CD4-positive, alpha-beta T cell (primary cell): Measurements from ENCODE around the gene MAPT. TPM values are rescaled to one million over a fixed set of nuclear protein-coding genes. Genes with fewer than 3 reads are reported as not detected.

Experiments
- ATAC-seq: fragments of 200-7000 bp; cut with Tn5 transposase; one replicate; pipeline ENCODE4 v1.10.0; 2022; ENCODE audit warnings: mild to moderate bottlenecking; ENCODE audit not compliant: poor library complexity
- CTCF ChIA-PET: fragments of 350-600 bp; sonication (Branson Sonifier 250); formaldehyde crosslinking; loops from one replicate; lab custom pipeline; 2021; ENCODE audit warnings: antibody characterized with exemption, inconsistent platforms; lab: Charles Lee
- POLR2A ChIA-PET: fragments of 350-600 bp; sonication (Branson Sonifier 250); formaldehyde crosslinking; loops from one replicate; lab custom pipeline; 2021; ENCODE audit warnings: antibody characterized with exemption, inconsistent platforms; lab: Charles Lee
- DNase-seq, 14 experiments: peaks; one replicate each; pipeline ENCODE4 v3.0.0-alpha.2; 2013 to 2020; ENCODE audit warnings: mixed read lengths in 2 of 14
- H3K27ac ChIP-seq, 2 donors: one replicate each; pipeline versions ENCODE4 v1.5.1 to v1.7.0; 2013; ENCODE audit warnings: low read length in 2 of 2, low read depth in 1 of 2, mild to moderate bottlenecking in 1 of 2
- H3K27me3 ChIP-seq, 2 experiments: 1 replicate in 1 of 2; 2 replicates in 1 of 2; pipeline versions ENCODE4 v1.6.1 to v1.7.0; 2013; ENCODE audit warnings: low read length in 2 of 2, control low read depth in 1 of 2, mild to moderate bottlenecking in 1 of 2, moderate library complexity in 1 of 2; ENCODE audit not compliant: insufficient read depth in 2 of 2, control insufficient read depth in 1 of 2
- H3K36me3 ChIP-seq: one replicate; pipeline ENCODE4 v1.6.1; 2013; ENCODE audit warnings: low read length, control low read depth; ENCODE audit not compliant: insufficient read depth
- H3K4me1 ChIP-seq: one replicate; pipeline ENCODE4 v1.6.1; 2013; ENCODE audit warnings: low read length, control low read depth; ENCODE audit not compliant: insufficient read depth
- H3K4me3 ChIP-seq: one replicate; pipeline ENCODE4 v1.5.1; 2013; ENCODE audit warnings: mild to moderate bottlenecking, low read length, moderate library complexity
- H3K9me3 ChIP-seq, 2 experiments: 1 replicate in 1 of 2; 2 replicates in 1 of 2; pipeline versions ENCODE4 v1.6.1 to v1.7.0; 2013; ENCODE audit warnings: low read length in 2 of 2, mild to moderate bottlenecking in 2 of 2, control low read depth in 1 of 2, moderate library complexity in 1 of 2; ENCODE audit not compliant: control insufficient read depth in 1 of 2, insufficient read depth in 1 of 2
- H3K27ac Mint-ChIP-seq: one replicate; pipeline ENCODE4 v1.8.0; 2020; ENCODE audit warnings: mixed read lengths
- H3K27me3 Mint-ChIP-seq: one replicate; pipeline ENCODE4 v1.8.0; 2021; ENCODE audit warnings: mixed read lengths
- H3K36me3 Mint-ChIP-seq: one replicate; pipeline ENCODE4 v1.8.0; 2021; ENCODE audit warnings: low read depth, mixed read lengths
- H3K4me1 Mint-ChIP-seq: one replicate; pipeline ENCODE4 v1.8.0; 2021; ENCODE audit warnings: low read depth, mixed read lengths
- H3K4me3 Mint-ChIP-seq: one replicate; pipeline ENCODE4 v1.8.0; 2020; ENCODE audit warnings: mild to moderate bottlenecking, mixed read lengths
- H3K9me3 Mint-ChIP-seq: one replicate; pipeline ENCODE4 v1.8.0; 2020; ENCODE audit warnings: mixed read lengths
- intact Hi-C, 2 experiments: fragments of 100-400 bp; cut with DNase I in 1 of 2; cut with micrococcal nuclease in 1 of 2; formaldehyde crosslinking; loops; one replicate each; pipeline versions ENCODE4 v1.15.1 to v1.9.0; 2023 to 2025; cut with DNase I, micrococcal nuclease
- total RNA-seq, 174 experiments: library from RNA in 2 of 174; stranded (reverse) in 2 of 174; gene quantifications; one replicate each; pipeline ENCODE4 v1.2.3 and lab custom pipeline; 2021 to 2026
- TF ChIP-seq, protein P1 (sequence below): fragments of 200-600 bp; IDR thresholded peaks from one replicate; pipeline ENCODE4 v1.8.0; 2022; ENCODE audit warnings: antibody characterized with exemption, mild to moderate bottlenecking

The MAPT gene
- total RNA-seq, 2 experiments from 2014 or later, result 0.41 to 0.53 TPM

DNA sequence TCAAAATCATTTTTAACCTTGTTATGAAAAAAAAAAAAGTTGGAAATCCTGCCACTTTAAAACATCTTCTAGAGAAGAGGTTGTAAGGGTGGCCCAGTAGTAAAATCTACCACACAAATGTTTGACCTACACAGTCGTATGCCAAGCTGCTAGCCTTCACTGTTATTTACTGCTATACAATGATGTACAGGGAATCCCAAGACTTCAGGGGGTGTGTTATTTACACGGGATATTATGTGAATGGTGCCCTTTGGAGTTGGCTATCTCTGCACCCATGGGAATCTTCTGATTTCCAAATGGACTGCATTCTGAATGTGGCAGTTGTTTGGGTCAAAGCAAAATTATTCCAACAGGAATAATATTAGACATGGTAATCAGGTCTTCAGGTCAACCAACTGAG is 150.6 kb downstream of the MAPT start:
- H3K27me3 Mint-ChIP-seq, result no peaks in the 10 kb centered on the region
- no peaks in the 10 kb centered on the region for H3K9me3 ChIP-seq
- peaks cover 18% of the 10 kb centered on the region for H3K4me1 Mint-ChIP-seq
- no peak overlapping the region for H3K27ac ChIP-seq
- no peaks in the 10 kb centered on the region for H3K4me1 ChIP-seq
- H3K4me3 Mint-ChIP-seq, result no peak overlapping the region
- no peaks in the 10 kb centered on the region for H3K9me3 Mint-ChIP-seq
- no peaks in the 10 kb centered on the region for H3K27me3 ChIP-seq
- H3K4me3 ChIP-seq, result no peak overlapping the region
- H3K36me3 Mint-ChIP-seq, result peaks cover 90% of the 10 kb centered on the region
- peak overlapping the region; percentile 54 for H3K27ac Mint-ChIP-seq
- TF ChIP-seq, protein P1, sequence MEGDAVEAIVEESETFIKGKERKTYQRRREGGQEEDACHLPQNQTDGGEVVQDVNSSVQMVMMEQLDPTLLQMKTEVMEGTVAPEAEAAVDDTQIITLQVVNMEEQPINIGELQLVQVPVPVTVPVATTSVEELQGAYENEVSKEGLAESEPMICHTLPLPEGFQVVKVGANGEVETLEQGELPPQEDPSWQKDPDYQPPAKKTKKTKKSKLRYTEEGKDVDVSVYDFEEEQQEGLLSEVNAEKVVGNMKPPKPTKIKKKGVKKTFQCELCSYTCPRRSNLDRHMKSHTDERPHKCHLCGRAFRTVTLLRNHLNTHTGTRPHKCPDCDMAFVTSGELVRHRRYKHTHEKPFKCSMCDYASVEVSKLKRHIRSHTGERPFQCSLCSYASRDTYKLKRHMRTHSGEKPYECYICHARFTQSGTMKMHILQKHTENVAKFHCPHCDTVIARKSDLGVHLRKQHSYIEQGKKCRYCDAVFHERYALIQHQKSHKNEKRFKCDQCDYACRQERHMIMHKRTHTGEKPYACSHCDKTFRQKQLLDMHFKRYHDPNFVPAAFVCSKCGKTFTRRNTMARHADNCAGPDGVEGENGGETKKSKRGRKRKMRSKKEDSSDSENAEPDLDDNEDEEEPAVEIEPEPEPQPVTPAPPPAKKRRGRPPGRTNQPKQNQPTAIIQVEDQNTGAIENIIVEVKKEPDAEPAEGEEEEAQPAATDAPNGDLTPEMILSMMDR, result no peak
- no peak for ATAC-seq
- ChIA-PET CTCF (interaction anchor here (0.6 to 2.7 kb wide), 23 partner anchors 7 to 223 kb away, joined by 3 to 31 read pairs (median 4); partner anchors contain the start of gene KANSL1), POLR2A (interaction anchor here (1.0 to 2.0 kb wide), 7 partner anchors 24 to 168 kb away, joined by 3 to 16 read pairs (median 5); partner anchors contain the start of gene KANSL1)
- H3K36me3 ChIP-seq, result peaks cover 92% of the 10 kb centered on the region
- no peak for DNase-seq
- intact Hi-C loops, result loop anchor here (1.0 to 2.0 kb wide), 7 partner anchors 42 to 168 kb away; no protein-coding TSS in a partner anchor

DNA sequence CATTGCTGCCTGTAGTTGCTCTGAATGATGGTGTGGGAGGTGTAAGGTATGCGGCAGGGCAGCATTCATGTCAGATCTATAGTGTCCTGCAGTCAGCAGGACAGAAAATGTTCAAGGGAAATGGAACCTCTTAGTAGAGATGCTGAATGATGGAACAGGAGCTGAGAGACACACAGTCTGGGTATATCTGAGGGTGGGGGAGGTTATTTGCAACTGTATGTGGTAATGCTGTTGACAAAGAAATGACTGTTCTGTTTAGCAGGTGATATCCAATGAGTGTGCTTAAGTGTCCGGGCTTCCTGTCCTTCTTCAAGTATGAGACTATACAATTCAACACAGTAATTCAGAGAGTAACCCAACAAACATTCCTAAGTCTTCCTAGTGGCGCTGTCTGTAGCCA is 151.3 kb downstream of the MAPT start:
- Histone ChIP-seq H3K36me3 (peaks cover 92% of the 10 kb centered on the region), H3K27ac (no peak overlapping the region), H3K27me3 (no peaks in the 10 kb centered on the region), H3K4me3 (no peak overlapping the region), H3K4me1 (no peaks in the 10 kb centered on the region), H3K9me3 (no peaks in the 10 kb centered on the region)
- CTCF ChIA-PET, result interaction anchor here (2.2 to 2.7 kb wide), 3 partner anchors 12 to 167 kb away, joined by 5 to 31 read pairs (median 16); partner anchors contain the start of gene KANSL1
- H3K4me3 Mint-ChIP-seq, result no peak overlapping the region
- TF ChIP-seq, protein P1, result no peak
- ATAC-seq (no peak), DNase-seq (no peak)
- peaks cover 90% of the 10 kb centered on the region for H3K36me3 Mint-ChIP-seq
- H3K27me3 Mint-ChIP-seq, result no peaks in the 10 kb centered on the region
- peaks cover 18% of the 10 kb centered on the region for H3K4me1 Mint-ChIP-seq
- intact Hi-C loops, result loop anchor here (1.0 to 2.0 kb wide), 4 partner anchors 43 to 167 kb away; no protein-coding TSS in a partner anchor
- H3K27ac Mint-ChIP-seq, result peak overlapping the region; percentile 15
- no peaks in the 10 kb centered on the region for H3K9me3 Mint-ChIP-seq
- POLR2A ChIA-PET, result interaction anchor here (0.6 to 2.0 kb wide), 2 partner anchors 143 to 167 kb away, joined by 3 to 13 read pairs; no protein-coding TSS in a partner anchor

DNA sequence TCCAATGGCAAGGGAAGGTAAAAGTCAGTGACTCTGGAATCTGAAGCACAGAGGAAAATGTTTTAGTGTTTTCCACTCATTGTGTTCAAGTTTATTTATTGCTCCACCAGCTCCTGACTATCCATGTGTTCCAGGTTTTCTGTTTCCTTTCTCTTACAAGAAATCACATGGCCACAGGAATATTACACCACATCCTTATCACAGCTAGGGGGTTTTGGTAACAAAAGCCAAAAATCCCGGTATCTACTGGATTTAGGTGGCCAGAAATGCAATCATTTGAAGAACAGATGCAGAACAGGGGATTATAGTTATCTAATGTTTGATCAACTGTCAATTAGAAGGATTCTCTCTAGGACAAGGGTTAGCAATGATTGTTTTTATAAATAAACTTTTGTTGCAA is 152.6 kb downstream of the MAPT start:
- H3K27ac Mint-ChIP-seq, result peak overlapping the region; percentile 39
- no peaks in the 10 kb centered on the region for H3K4me1 ChIP-seq
- H3K4me3 ChIP-seq, result no peak overlapping the region
- no peak overlapping the region for H3K4me3 Mint-ChIP-seq
- H3K9me3 ChIP-seq, result no peaks in the 10 kb centered on the region
- H3K4me1 Mint-ChIP-seq, result peaks cover 27% of the 10 kb centered on the region
- ChIA-PET POLR2A (interaction anchor here (1.2 kb wide), 1 partner anchor 12 kb away, joined by 3 read pairs; no protein-coding TSS in a partner anchor), CTCF (interaction anchor here (0.6 kb wide), 1 partner anchor 88 kb away, joined by 3 read pairs; no protein-coding TSS in a partner anchor)
- intact Hi-C loops, result no loop called here
- H3K36me3 Mint-ChIP-seq, result peaks cover 90% of the 10 kb centered on the region
- H3K9me3 Mint-ChIP-seq, result no peaks in the 10 kb centered on the region
- H3K27me3 Mint-ChIP-seq, result no peaks in the 10 kb centered on the region
- no peak overlapping the region for H3K27ac ChIP-seq
- DNase-seq, result no peak
- H3K27me3 ChIP-seq, result no peaks in the 10 kb centered on the region
- peaks cover 90% of the 10 kb centered on the region for H3K36me3 ChIP-seq
- ATAC-seq, result no peak
- TF ChIP-seq, protein P1, result no peak
